HG03469 (cell line): ENCODE data around the gene ZNF441.
A peak's percentile ranks its signal among the peaks of the same experiment; 100 is the strongest.
"Not testable (repeated sequence)": the region's sequence is repeated elsewhere in the genome, so short reads cannot be mapped to it uniquely, and the experiment has no call there.

Experiments
- ATAC-seq: cut with Tn5 transposase; IDR thresholded peaks from one replicate; pipeline ENCODE4 v1.9.1; 2021; ENCODE audit warnings: mild to moderate bottlenecking, moderate library complexity, moderate number of reproducible peaks; ENCODE audit not compliant: unreplicated experiment

Gene ZNF441

GRCh38 chr19:11766597-11767591, at the start of gene ZNF441:
ZNF441 (plus strand) TSS chr19:11767000; CDS start chr19:11767194, 194 bp downstream.
- peak; percentile 42 for ATAC-seq

GRCh38 chr19:11721681-11722080, 45.1 kb upstream of the ZNF441 start:
- no peak for ATAC-seq

GRCh38 chr19:11722414-11722813, 44.4 kb upstream of the ZNF441 start:
- no peak for ATAC-seq

- ATAC-seq = no peak
These were observed 37.2 kb upstream of the ZNF441 start for GRCh38 chr19:11729586-11729985.

- ATAC-seq = no peak
These were observed 31.4 kb upstream of the ZNF441 start for GRCh38 chr19:11735375-11735774.

- ATAC-seq = no peak
These were observed 30.1 kb upstream of the ZNF441 start for GRCh38 chr19:11736696-11737095.

GRCh38 chr19:11737964-11738745, 28.6 kb upstream of the ZNF441 start:
- no peak for ATAC-seq

- peak; percentile 72 for ATAC-seq
These were observed 27.8 kb upstream of the ZNF441 start, which contains the start of gene ZNF823 for GRCh38 chr19:11738746-11739620. ZNF823 (minus strand) TSS chr19:11738946; CDS start chr19:11738819, 127 bp downstream.

GRCh38 chr19:11745869-11746268, 20.9 kb upstream of the ZNF441 start:
- no peak for ATAC-seq

- no peak for ATAC-seq
These were observed 19.5 kb upstream of the ZNF441 start for GRCh38 chr19:11747277-11747676.

- ATAC-seq = no peak
These were observed 17.0 kb upstream of the ZNF441 start for GRCh38 chr19:11749751-11750150.

GRCh38 chr19:11752244-11752736, 14.5 kb upstream of the ZNF441 start:
- ATAC-seq = no peak

GRCh38 chr19:11754663-11755062, 12.1 kb upstream of the ZNF441 start:
- ATAC-seq = no peak

- ATAC-seq = no peak
These were observed 9.8 kb upstream of the ZNF441 start for GRCh38 chr19:11756965-11757364.

- no peak for ATAC-seq
These were observed 7.0 kb upstream of the ZNF441 start for GRCh38 chr19:11759805-11760204.

- no peak for ATAC-seq
These were observed 3.7 kb upstream of the ZNF441 start for GRCh38 chr19:11763117-11763516.

- no peak for ATAC-seq
These were observed 3.2 kb upstream of the ZNF441 start for GRCh38 chr19:11763611-11764010.

- ATAC-seq = no peak
These were observed 883 bp downstream of the ZNF441 start for GRCh38 chr19:11767633-11768133.

GRCh38 chr19:11769995-11770394, 3.2 kb downstream of the ZNF441 start:
- ATAC-seq = no peak

- ATAC-seq = not testable (repeated sequence)
These were observed 4.7 kb downstream of the ZNF441 start for GRCh38 chr19:11771520-11771919.
